Panc1 (cell line): ENCODE data around the gene ERN1. TPM values are rescaled to one million over a fixed set of nuclear protein-coding genes. Genes with fewer than 3 reads are reported as not detected.

Experiments
- ATAC-seq: fragments of 200-7000 bp; cut with Tn5 transposase; 2 replicates; pipeline ENCODE4 v1.9.1; 2020; ENCODE audit warnings: mild to moderate bottlenecking, moderate library complexity
- BruUV-seq: library from RNA; stranded (reverse); fragments of 400-500 nt; replicated peaks from 2 replicates; lab custom pipeline; 2021; lab: Mats Ljungman, UMichigan
- CTCF ChIA-PET: fragments of 300-600 bp; sonication (Branson Sonifier 250); formaldehyde crosslinking; loops from one replicate; lab custom pipeline; 2022; ENCODE audit warnings: antibody characterized with exemption; lab: Charles Lee
- POLR2A ChIA-PET: fragments of 300-600 bp; sonication (Branson Sonifier 250); formaldehyde crosslinking; loops from one replicate; lab custom pipeline; 2022; ENCODE audit warnings: antibody characterized with exemption; lab: Charles Lee
- DNase-seq: peaks from one replicate; pipeline ENCODE4 v3.0.0-alpha.2; 2010; ENCODE audit warnings: low read depth, low spot score
- H3K27ac ChIP-seq: 2 replicates; pipeline ENCODE4 v1.5.1; 2011; ENCODE audit warnings: mild to moderate bottlenecking, low read length, inconsistent platforms
- H3K27me3 ChIP-seq: fragments of 200-500 bp; sonication (Bioruptor generic); 2 replicates; pipeline ENCODE4 v1.6.0; 2014; ENCODE audit warnings: low read length, inconsistent platforms; ENCODE audit not compliant: control insufficient read depth, insufficient read depth
- H3K36me3 ChIP-seq: fragments of 200-500 bp; sonication (Bioruptor generic); 2 replicates; pipeline ENCODE4 v1.5.1; 2014; ENCODE audit warnings: inconsistent platforms, mild to moderate bottlenecking, low read length, moderate library complexity; ENCODE audit not compliant: control insufficient read depth, insufficient read depth
- H3K4me1 ChIP-seq: 2 replicates; pipeline ENCODE4 v1.5.1; 2011; ENCODE audit warnings: inconsistent platforms, mild to moderate bottlenecking, low read length, moderate library complexity; ENCODE audit not compliant: control insufficient read depth, insufficient read depth
- H3K4me3 ChIP-seq, 2 experiments: 2 replicates each; pipeline ENCODE4 v1.5.1; 2011 to 2012; ENCODE audit warnings: low read depth in 2 of 2, low read length in 2 of 2, mild to moderate bottlenecking in 2 of 2, inconsistent platforms in 1 of 2, moderate library complexity in 1 of 2
- H3K9me3 ChIP-seq: fragments of 200-500 bp; sonication (Bioruptor generic); 2 replicates; pipeline ENCODE4 v1.5.1; 2014; ENCODE audit warnings: low read depth, mild to moderate bottlenecking, inconsistent platforms, low read length, moderate library complexity; ENCODE audit not compliant: control insufficient read depth, insufficient read depth
- CTCF ChIP-seq: fragments of 450-650 bp; IDR thresholded peaks from 2 replicates; pipeline ENCODE4 v1.5.1; 2017; ENCODE audit warnings: mild to moderate bottlenecking
- POLR2AphosphoS5 ChIP-seq: IDR thresholded peaks from 2 replicates; pipeline ENCODE4 v1.6.1; 2012; ENCODE audit warnings: mild to moderate bottlenecking, low read depth, low read length, moderate library complexity
- REST ChIP-seq, 2 experiments: IDR thresholded peaks; 2 replicates each; pipeline ENCODE4 v1.6.1; 2011 to 2012; ENCODE audit warnings: low read depth in 2 of 2, control low read depth in 1 of 2, low read length in 1 of 2, mild to moderate bottlenecking in 1 of 2, moderate library complexity in 1 of 2; ENCODE audit not compliant: insufficient read depth in 1 of 2
- SIN3A ChIP-seq: IDR thresholded peaks from 2 replicates; pipeline ENCODE4 v1.6.1; 2012; ENCODE audit warnings: low read depth, mild to moderate bottlenecking, low read length, moderate library complexity, borderline replicate concordance; ENCODE audit not compliant: insufficient read depth
- TCF7L2 ChIP-seq: IDR thresholded peaks from 2 replicates; pipeline ENCODE4 v1.6.1; 2011; ENCODE audit warnings: mild to moderate bottlenecking, low read depth, low read length, inconsistent platforms
- in situ Hi-C: cut with HindIII; loops from 2 replicates; pipeline ENCODE4 v1.10.0; 2016; ENCODE audit warnings: low sequenced_read_pairs, low pct_unique_long_range_greater_than_20kb
- intact Hi-C: fragments of 100-400 bp; cut with micrococcal nuclease; formaldehyde crosslinking; loops from one replicate; pipeline ENCODE4 v1.10.0; 2022; ENCODE audit not compliant: unreplicated experiment
- total RNA-seq: library from RNA; stranded (reverse); gene quantifications from one replicate; pipeline ENCODE4 v1.2.1, GENCODE V29; 2021; ENCODE audit not compliant: unreplicated experiment

The ERN1 gene
- total RNA-seq, 1 experiment from 2014 or later = 12.1 TPM

GRCh38 chr17:64065161-64065560, 64.8 kb downstream of the ERN1 start:
- Histone ChIP-seq H3K27me3 (no peaks in the 10 kb centered on the region), H3K36me3 (no peaks in the 10 kb centered on the region), H3K4me3 (no peak overlapping the region), H3K4me1 (no peaks in the 10 kb centered on the region), H3K27ac (no peak overlapping the region), H3K9me3 (no peaks in the 10 kb centered on the region; the same call in 1 of the 2 replicates)
- TF ChIP-seq CTCF (no peak), POLR2AphosphoS5 (no peak), SIN3A (no peak)
- POLR2A ChIA-PET = no interaction called here
- in situ Hi-C loops = no loop called here
- intact Hi-C loops = loop anchor here (10.0 kb wide), 1 partner anchor 70 kb away; the partner anchor contains the start of gene ERN1
- BruUV-seq = no TSS peak
- CTCF ChIA-PET = no interaction called here
- DNase-seq (no peak), ATAC-seq (no peak)

GRCh38 chr17:64064331-64064730, 65.6 kb downstream of the ERN1 start:
- ATAC-seq (no peak), DNase-seq (no peak)
- H3K36me3 ChIP-seq = no peaks in the 10 kb centered on the region
- no peaks in the 10 kb centered on the region; the same call in 1 of the 2 replicates for H3K9me3 ChIP-seq
- BruUV-seq = no TSS peak
- no peak overlapping the region for H3K4me3 ChIP-seq
- in situ Hi-C loops (no loop called here), intact Hi-C loops (loop anchor here (10.0 kb wide), 1 partner anchor 70 kb away; the partner anchor contains the start of gene ERN1)
- ChIA-PET POLR2A (interaction anchor here (1.0 kb wide), 1 partner anchor 69 kb away, joined by 3 read pairs; no protein-coding TSS in a partner anchor), CTCF (interaction anchor here (0.5 to 1.5 kb wide), 2 partner anchors 69 to 77 kb away, joined by 4 to 14 read pairs; no protein-coding TSS in a partner anchor)
- H3K27me3 ChIP-seq = no peaks in the 10 kb centered on the region
- TF ChIP-seq REST (IDR thresholded peaks at IDR 0.05; ENCODE audit: insufficient read depth in 1 of 2, low read depth in 2 of 2, low read length in 1 of 2) (no peak), SIN3A (no peak), TCF7L2 (no peak), POLR2AphosphoS5 (no peak), CTCF (no peak)
- H3K4me1 ChIP-seq = no peaks in the 10 kb centered on the region
- no peak overlapping the region for H3K27ac ChIP-seq
